HG02870 (cell line): Measurements from ENCODE around the gene HLA-DMB.

Source experiments
- ATAC-seq: cut with Tn5 transposase; IDR thresholded peaks from one replicate; pipeline ENCODE4 v1.9.1; 2021; ENCODE audit warnings: mild to moderate bottlenecking, moderate library complexity; ENCODE audit not compliant: unreplicated experiment

The HLA-DMB gene

DNA sequence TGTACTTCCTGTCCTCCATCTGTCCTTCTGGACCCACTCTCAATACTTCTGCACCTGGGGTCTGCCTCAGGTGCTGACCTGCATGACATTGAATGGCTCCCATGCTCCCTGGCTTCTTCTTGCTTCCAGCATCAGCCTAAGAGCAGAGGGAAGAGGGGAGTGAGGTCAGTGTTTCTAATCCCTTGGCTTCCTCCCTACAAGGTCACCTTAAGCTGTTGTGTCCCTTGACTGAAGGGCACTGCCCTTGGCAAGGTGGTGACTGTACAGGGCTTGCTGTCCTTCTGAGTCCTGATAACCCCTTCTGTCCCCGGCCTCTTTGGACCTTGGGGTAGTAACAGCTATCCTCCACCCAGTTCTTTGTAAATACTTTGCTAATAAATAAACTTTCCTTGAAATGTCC, 9.6 kb downstream of the HLA-DMB start:
- no peak for ATAC-seq

DNA sequence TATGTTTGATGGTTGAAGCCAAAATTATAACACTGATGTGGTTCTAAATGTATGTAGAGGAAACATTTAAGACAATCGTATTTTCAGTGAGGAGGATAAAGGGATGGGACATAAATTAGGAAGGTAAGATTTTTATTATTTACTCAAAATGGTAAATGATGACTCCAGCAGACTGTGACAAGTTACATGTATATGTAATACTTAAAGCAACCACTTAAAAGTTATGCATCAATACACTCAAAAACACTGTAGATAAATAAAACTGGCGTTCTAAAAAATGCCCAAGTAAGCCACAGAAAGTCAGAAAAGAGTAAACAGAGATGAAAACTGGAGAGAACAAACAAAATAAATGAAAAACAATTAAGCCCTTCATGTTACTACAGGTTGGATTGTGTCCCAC, 18.7 kb downstream of the HLA-DMB start:
- ATAC-seq: no peak

DNA sequence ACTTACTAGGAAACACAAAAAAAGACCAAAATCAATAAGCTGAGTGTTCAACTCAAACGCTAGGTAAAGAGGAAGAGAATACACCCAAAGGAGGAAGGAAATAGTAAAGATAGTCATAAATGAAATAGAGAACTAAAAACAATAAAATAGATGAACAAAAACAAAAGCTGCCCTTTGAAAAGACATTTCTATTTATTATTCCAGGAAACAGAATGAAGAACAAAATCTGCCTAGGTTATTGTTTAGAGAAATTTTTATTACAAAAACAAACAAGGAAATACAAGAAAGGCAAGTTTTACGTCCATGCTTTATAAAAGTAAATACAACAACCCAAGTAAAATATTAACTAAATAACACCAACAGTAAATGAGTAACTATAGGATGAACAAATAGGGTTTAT, 20.1 kb downstream of the HLA-DMB start:
- no peak for ATAC-seq

DNA sequence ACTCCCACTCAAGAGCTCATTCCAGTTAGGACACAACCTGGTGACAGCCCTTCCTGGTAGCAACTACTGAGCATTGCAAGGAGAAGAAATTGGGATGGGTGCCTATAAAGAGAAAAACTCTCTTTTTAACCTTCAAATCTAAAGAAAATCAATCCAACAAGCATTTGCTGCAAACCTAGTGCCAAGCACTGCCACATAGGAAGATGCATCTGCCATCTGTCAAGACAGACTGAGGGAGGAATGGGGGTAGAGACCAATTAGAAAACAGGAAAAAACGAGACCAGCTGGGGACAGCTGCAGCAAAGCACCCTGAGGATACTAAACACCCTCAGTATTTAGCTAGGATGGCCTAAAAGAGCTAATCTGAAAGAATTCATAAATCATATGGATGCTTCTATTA, 27.9 kb downstream of the HLA-DMB start:
- no peak for ATAC-seq

DNA sequence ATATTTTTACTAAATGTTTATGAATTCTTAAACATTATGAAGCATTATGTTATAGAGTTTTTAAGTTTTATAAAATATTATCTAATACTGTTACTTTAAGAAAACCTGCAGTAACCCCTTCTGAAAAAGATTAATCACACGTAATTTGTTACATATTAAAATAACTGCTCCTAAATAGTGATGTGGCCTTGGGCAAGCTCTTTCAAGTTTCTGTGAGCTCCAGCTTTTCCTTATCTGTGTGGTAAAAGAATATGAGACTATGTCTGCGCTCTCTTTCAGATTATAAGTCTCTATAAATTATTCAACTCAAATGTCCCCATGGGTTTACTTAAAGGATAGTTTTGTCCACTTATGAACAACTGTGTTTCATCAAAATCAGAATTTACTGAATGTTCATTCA, 31.9 kb downstream of the HLA-DMB start:
- ATAC-seq: no peak

DNA sequence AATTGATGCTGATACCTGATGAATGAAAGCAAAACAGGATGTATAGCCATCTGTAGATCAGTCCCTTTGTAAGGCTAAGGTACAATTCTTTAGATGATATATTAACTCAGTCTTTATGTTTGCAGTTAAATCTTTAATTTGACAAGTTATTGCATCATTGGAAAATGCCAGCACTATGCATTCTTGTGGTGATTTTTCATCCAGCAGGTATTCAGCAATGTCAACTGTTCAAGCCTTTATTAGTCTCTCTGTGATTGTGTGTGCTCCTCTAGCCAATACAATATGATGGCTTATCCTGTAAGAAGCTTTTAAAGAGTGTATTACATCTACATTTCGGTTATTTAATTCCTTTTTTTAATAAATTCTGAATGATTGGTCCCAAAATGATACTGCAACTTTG, 34.3 kb downstream of the HLA-DMB start:
- no peak for ATAC-seq

DNA sequence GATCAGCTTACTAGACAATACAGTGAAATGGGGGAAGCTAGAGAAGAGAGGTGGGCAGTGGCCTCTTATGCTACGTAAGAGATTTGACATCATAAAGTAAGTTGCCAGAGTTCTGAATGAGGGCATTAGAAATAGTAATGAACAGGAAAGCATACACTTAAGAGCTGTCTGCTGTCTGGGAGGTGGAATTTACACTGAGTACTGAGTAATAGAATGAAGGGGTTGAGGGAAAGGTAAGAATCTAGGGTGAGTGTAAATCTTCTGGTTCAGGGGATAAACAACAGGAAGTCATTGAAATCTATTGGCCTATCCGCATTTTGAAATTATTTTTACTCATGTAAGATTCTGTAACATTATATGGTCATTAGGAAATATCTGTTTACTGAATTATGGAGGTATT, 35.8 kb downstream of the HLA-DMB start:
- no peak for ATAC-seq

DNA sequence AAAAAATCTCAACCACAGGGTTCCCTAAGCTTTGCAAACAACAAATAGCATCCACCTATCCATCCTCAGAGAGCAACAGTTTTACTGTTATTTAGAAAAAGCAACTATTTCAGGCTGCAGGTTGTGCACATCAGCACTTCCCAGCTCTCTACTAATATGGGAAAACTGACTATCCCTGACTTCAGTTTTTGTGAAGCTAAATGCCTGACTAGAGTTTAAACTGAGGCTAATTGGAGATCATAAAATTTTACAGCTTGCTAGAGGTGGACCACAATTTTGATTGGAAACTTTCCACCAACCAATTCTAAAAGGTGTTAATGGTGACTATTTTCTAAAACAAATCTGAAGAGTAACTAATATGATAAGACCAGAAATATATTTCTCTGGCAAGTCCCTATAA, 36.9 kb downstream of the HLA-DMB start:
- ATAC-seq: no peak

DNA sequence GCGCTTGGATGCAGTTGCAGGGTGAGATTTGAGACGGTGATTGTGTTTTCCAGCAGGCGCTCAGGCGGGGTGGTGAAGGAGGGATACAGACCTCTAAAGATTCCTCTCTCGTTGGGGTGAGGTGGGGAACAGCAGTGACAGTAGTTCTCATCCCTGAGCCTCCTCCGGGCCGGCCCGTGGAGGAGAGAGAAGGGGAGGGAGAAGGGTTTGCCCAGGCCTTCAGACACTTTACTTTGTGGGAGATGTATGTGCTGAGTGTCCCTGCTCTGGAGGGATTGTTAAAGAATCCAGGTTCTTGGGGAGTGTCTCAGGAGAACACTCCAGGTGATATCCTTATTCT, 45.9 kb downstream of the HLA-DMB start:
- ATAC-seq: peak; percentile 9

DNA sequence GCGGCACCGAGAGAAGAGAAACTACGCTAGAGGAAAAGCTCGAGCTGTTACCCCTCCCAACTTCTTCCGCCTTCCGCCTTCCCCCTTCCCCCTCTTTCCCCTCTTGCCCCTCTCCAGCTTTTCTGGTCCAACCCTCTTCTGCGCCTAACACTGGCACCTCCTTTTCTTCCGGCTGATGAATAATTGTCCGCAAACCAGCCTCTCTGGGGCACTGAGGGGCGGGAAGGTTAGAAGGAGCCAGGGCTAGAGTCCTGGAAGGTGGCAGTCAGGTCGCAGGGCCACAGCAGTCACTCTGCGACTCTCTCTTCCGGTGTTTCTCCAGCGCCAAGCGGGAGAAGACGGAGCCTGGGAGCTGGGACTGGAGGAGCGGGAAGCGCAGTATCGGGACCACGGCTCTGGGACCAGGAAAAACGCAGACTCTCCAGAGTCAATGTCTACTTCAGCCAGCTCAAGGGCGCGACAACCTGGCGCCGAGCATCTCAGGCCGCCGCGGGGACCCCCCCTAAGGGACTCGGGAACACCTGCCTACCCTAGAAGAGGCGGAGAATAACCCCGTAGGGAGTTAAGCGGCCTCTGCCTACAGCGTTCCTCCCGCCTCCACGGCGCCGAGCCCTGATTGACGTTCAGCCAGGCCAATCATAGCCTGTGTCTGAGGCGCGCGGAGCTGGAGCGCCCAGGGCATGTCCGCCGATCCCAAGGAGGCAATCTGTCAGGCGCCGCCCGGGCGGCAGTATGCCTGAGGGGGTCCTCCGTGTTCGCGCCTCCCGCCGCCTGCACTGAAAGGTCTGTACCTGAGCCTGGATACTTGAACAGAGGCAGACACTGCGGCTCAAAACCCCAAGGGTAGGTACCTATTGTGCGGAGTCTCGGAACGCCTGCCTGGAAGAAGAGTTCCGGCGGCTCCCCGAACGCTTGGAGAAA, 46.5 kb downstream of the HLA-DMB start:
- peak; percentile 97 for ATAC-seq

DNA sequence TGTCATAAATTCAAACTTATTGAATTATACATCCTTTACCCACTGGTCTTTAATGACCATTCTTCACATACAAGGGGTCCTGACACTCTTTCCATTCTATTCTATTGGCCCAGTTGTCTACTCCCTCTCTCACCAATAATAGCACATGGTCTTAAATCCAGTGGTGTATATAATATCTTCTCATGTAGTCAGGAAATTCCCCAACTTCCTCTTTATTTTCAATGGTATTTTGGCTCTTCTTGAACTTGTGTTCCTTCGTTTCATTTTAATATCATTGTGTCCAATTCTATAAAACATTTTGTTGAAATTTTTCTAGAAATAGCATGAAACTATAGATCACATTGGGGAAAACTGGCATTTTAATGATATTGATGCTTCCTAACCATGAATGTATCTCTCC, 50.0 kb downstream of the HLA-DMB start:
- no peak for ATAC-seq

DNA sequence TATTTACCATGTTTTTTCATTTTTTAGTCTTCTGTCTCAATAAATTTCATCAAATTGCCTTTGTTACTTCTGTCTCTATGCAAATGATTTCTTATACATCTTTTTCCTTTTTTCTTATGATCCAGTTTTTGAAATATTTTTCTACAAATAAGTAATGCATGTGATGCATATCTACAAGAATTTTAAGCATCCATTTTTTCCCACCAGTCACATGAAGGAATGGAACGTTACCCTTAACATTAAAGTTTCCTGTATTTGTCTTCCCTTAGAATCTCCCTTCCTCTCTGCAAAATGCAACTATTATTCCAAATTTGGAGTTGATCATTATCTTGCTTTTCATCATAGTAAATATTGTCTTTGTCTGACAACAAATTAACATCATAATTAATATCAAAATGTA, 51.3 kb downstream of the HLA-DMB start:
- no peak for ATAC-seq

DNA sequence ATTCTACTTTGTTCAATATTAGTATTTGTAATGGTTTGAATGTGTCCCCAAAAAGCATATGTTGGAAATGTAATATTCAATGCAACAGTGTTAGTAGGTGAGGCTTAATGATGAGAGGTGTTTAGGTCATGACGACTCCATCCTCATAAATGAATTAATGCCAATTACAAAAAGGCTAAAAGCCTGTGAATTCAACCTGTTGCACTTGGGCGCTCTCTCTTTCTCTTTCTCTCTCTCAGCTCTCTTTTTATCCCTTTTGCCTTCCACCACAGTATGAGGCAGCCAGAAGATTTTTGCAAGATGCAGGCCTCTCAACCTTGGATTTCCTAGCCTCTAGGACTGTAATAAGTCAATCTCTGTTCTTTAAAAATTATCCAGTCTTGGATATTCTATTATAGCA, 52.3 kb downstream of the HLA-DMB start:
- ATAC-seq: no peak

DNA sequence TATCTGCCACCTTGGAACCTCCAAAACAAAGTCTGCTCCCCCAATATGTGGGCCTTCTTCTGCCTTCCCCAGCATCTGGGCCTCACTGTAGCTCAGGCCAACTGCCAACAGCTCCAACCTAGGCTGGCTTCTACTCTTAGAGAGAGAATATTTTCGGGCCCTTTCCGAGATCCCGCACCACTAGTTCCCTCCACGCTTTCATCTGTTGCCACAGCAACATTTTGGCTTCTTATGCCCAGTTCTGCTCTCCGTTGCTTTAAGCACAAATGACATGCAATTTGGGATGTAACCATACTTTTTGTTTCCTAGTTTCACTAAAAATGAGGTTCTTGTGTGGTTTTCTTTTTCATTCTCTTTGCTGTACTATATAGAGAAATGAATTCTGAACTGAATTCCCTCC, 53.2 kb downstream of the HLA-DMB start:
- no peak for ATAC-seq

DNA sequence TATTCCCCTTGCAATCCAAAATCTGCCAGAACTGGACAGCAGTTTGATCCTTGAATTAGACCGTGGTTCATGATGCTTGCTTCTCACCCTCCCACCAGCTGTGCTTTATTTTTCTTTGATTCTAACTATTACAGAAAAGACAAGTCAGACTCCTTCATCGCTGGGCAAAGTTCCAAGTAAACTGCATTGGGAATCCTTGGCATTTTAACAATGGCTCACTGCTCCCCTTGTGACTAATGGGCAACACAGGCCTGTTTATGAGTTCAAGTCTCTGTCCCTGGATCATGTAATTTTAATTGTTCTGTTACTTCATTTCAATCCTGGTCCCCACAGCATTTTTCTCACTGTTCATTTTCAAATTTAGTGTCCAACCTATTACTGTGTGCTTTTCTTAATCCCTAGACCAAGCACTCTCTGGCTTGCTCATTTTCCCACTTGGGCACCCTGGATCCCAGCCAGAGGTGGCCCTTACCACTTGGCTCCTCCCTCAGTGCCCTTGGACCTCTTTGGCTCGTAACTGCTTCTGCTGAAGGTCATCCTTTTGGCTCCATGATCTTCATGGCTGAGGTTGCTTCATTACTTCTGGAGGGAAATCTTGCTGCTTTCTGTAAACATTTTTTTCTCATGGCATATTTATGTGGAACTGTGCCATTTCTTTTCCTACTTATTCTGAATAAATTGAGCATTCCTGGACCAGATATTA, 54.0 kb downstream of the HLA-DMB start:
- no peak for ATAC-seq

DNA sequence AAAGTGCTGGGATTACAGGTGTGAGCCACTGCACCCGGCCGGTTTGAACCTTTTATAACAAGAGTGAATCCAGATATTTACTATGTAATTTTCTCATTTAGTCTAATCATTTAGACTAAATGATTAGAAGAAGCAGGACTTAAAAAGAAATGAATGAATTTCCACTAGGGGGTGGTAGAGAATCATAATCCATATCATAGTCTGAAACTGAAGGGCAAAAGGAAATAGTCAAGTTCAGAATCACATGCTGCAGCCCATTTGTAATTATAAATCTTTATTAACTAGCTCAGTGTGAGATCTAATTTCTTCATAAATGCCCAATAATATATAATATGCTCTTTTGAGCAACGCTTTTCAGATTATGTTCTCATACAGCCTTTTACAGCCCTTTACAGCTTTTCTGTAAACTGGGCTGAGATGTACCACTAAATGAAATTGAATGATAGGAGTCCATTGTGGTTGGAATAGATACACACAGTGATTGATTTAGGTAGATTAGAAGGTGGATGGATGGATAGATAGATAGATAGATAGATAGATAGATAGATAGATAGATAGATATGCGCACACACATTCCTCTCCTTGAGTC, 55.0 kb downstream of the HLA-DMB start:
- ATAC-seq: no peak
